Fibroblast of lung (primary cell): ENCODE results near the gene RARRES2. TPM values are rescaled to one million over a fixed set of nuclear protein-coding genes. Genes with fewer than 3 reads are reported as not detected.

ENCODE experiments used
- DNase-seq, 2 donors: peaks; one replicate each; pipeline versions ENCODE4 v3.0.0 to v3.0.0-alpha.2; 2010; ENCODE audit warnings: low read depth in 2 of 2
- H2AFZ ChIP-seq: 2 replicates; pipeline ENCODE4 v1.5.1; 2012; ENCODE audit warnings: low read length, control low read depth, inconsistent platforms
- H3K27ac ChIP-seq: 2 replicates; pipeline ENCODE4 v1.5.1; 2011; ENCODE audit warnings: low read length, control low read depth; ENCODE audit not compliant: insufficient read depth
- H3K27me3 ChIP-seq: 2 replicates; pipeline ENCODE4 v1.5.1; 2011; ENCODE audit warnings: mild to moderate bottlenecking, low read length; ENCODE audit not compliant: control insufficient read depth, insufficient read depth
- H3K36me3 ChIP-seq: 2 replicates; pipeline ENCODE4 v1.5.1; 2011; ENCODE audit warnings: low read length; ENCODE audit not compliant: control insufficient read depth, insufficient read depth
- H3K4me1 ChIP-seq: 2 replicates; pipeline ENCODE4 v1.5.1; 2011; ENCODE audit warnings: low read length; ENCODE audit not compliant: control insufficient read depth, insufficient read depth; ENCODE audit errors: extremely low read depth
- H3K4me2 ChIP-seq: 2 replicates; pipeline ENCODE4 v1.5.1; 2011; ENCODE audit warnings: low read length, control low read depth; ENCODE audit not compliant: insufficient read depth; ENCODE audit errors: extremely low read depth
- H3K4me3 ChIP-seq, 4 experiments: fragments of 200-600 bp in 1 of 4; sonication (generic) in 1 of 4; replicated peaks in 1 of 4; 2 replicates each; pipeline ENCODE4 v1.5.1; 2011 to 2016; ENCODE audit warnings: low read length in 4 of 4, low read depth in 3 of 4, mild to moderate bottlenecking in 3 of 4, control low read depth in 2 of 4, inconsistent platforms in 1 of 4, mixed read lengths in 1 of 4; ENCODE audit not compliant: insufficient read depth in 1 of 4; ENCODE audit errors: control extremely low read depth in 1 of 4
- H3K79me2 ChIP-seq: 2 replicates; pipeline ENCODE4 v1.5.1; 2012; ENCODE audit warnings: mild to moderate bottlenecking, low read length, inconsistent platforms; ENCODE audit not compliant: control insufficient read depth, insufficient read depth
- H3K9ac ChIP-seq: 2 replicates; pipeline ENCODE4 v1.5.1; 2011; ENCODE audit warnings: mild to moderate bottlenecking, low read length, control low read depth; ENCODE audit not compliant: insufficient read depth
- H3K9me3 ChIP-seq: 2 replicates; pipeline ENCODE4 v1.5.1; 2012; ENCODE audit warnings: low read depth, low read length; ENCODE audit not compliant: control insufficient read depth, insufficient read depth
- H4K20me1 ChIP-seq: 2 replicates; pipeline ENCODE4 v1.5.1; 2011; ENCODE audit warnings: low read length; ENCODE audit not compliant: control insufficient read depth, insufficient read depth; ENCODE audit errors: extremely low read depth
- EZH2 ChIP-seq: IDR thresholded peaks from 2 replicates; pipeline ENCODE4 v1.5.1; 2012; ENCODE audit warnings: low read length, control low read depth, mild to moderate bottlenecking; ENCODE audit errors: missing control alignments
- polyA plus RNA-seq, 2 donors: library from polyadenylated mRNA; depleted of rRNA in 1 of 2; stranded (reverse) in 1 of 2; unstranded in 1 of 2; fragments of >200 nt; gene quantifications; 2 replicates each; pipeline ENCODE4 v1.2.1, GENCODE V29; 2011 to 2012; ENCODE audit warnings: missing spikeins in 1 of 2
- total RNA-seq: library from RNA; depleted of rRNA; stranded (reverse); fragments of >200 nt; gene quantifications from 2 replicates; pipeline ENCODE4 v1.2.1, GENCODE V29; 2014
- TF ChIP-seq, protein P1 (sequence below), 2 donors: IDR thresholded peaks in 1 of 2; conservative IDR thresholded peaks in 1 of 2; 1 replicate in 1 of 2; 2 replicates in 1 of 2; pipeline ENCODE4 v1.5.1; 2011 to 2012; ENCODE audit warnings: low read length in 2 of 2, control low read depth in 1 of 2, inconsistent platforms in 1 of 2, low read depth in 1 of 2, mild to moderate bottlenecking in 1 of 2

The RARRES2 gene
- total and polyA plus RNA-seq, 2 donors (not counting 1 experiment from before 2014, with no cell fraction given): 65.6 to 67.0 TPM

DNA sequence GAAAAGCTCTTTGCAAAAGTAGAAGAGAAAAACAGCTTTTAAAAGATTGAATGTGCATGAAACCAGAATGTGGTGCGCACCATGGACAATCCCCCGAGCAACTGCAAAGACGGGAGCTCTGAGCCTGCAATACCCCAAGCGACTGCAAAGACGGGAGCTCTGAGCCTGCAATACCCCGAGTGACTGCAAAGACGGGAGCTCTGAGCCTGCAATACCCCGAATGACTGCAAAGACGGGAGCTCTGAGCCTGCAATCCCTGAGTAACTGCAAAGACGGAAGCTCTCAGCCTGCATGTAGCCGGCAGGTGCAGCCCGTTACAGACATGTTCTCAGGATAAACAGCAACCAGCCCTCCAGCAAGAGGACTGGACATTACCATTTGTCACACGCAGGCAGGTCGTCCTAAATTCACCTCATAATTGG is 43.9 kb upstream of the RARRES2 start:
- H4K20me1 ChIP-seq: no peaks in the 10 kb centered on the region

DNA sequence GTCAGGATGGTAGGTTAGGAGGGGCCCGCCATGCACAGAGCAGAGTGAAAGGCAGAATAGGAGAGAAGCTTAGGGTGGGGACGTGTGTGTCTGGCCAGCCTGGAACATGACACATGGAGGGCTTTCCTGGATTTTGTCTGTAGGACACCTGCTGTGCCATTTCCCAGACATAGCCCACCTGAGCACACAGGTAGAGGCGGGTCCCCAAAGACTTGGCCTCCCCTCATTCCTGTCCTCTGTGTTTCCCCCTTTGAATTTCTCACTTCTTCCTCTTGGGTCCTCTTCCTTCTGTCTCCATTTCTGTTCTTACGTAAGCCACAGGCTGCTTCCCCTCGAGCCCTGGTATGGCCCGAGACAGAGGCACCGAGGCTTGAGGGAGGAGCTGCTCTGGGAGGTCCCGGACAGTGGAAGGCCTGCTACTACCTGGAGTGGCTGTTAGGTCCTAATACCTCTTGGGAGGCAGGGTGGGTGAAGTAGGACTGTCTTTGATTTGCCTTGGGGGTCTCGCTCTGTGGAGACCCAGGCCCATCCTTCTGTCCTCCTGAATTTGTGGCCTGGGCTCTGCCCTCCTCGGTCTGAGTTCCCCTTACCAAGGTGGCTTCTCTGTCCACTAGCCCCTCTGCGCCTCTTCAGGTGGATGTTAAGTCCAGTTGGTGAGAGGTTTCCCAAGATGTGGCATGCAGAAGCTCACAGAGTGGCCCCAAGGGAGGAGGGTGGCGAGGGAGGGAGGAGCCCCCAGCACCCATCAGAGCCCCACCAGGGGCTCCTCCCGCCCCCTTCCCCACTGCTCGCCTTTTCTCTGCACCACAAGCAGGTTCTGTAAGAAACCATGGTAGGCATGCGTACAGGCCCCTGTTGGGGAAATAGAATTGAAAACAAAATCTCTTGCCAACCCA is 43.2 kb upstream of the RARRES2 start:
- H3K4me2 ChIP-seq: no peak overlapping the region
- no peak overlapping the region for H2AFZ ChIP-seq
- no peak overlapping the region for H3K27ac ChIP-seq
- peaks cover 11% of the 10 kb centered on the region for H3K4me1 ChIP-seq
- H3K9me3 ChIP-seq: no peaks in the 10 kb centered on the region
- peaks cover 5% of the 10 kb centered on the region for H3K79me2 ChIP-seq
- TF ChIP-seq EZH2: no peak
- H3K36me3 ChIP-seq: no peaks in the 10 kb centered on the region
- H4K20me1 ChIP-seq: no peaks in the 10 kb centered on the region
- H3K4me3 ChIP-seq: no peak overlapping the region
- no peak overlapping the region for H3K9ac ChIP-seq
- DNase-seq: no peak
- no peaks in the 10 kb centered on the region for H3K27me3 ChIP-seq

More for the DNA sequence above, 43.9 kb upstream of the RARRES2 start:
- no peak overlapping the region for H3K9ac ChIP-seq
- peaks cover 5% of the 10 kb centered on the region for H3K79me2 ChIP-seq
- H3K27me3 ChIP-seq: no peaks in the 10 kb centered on the region
- no peak overlapping the region for H3K4me3 ChIP-seq
- no peak for TF ChIP-seq EZH2
- TF ChIP-seq, protein P1, sequence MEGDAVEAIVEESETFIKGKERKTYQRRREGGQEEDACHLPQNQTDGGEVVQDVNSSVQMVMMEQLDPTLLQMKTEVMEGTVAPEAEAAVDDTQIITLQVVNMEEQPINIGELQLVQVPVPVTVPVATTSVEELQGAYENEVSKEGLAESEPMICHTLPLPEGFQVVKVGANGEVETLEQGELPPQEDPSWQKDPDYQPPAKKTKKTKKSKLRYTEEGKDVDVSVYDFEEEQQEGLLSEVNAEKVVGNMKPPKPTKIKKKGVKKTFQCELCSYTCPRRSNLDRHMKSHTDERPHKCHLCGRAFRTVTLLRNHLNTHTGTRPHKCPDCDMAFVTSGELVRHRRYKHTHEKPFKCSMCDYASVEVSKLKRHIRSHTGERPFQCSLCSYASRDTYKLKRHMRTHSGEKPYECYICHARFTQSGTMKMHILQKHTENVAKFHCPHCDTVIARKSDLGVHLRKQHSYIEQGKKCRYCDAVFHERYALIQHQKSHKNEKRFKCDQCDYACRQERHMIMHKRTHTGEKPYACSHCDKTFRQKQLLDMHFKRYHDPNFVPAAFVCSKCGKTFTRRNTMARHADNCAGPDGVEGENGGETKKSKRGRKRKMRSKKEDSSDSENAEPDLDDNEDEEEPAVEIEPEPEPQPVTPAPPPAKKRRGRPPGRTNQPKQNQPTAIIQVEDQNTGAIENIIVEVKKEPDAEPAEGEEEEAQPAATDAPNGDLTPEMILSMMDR (conservative IDR thresholded peaks at IDR 0.05 in 1 of 2, IDR thresholded peaks at IDR 0.05 in 1 of 2; ENCODE audit: low read depth in 1 of 2, low read length in 2 of 2): no peak
- H3K4me1 ChIP-seq: peaks cover 7% of the 10 kb centered on the region
- H2AFZ ChIP-seq: no peak overlapping the region
- no peak overlapping the region for H3K27ac ChIP-seq
- H3K9me3 ChIP-seq: no peaks in the 10 kb centered on the region
- no peaks in the 10 kb centered on the region for H3K36me3 ChIP-seq
- DNase-seq: no peak
- H3K4me2 ChIP-seq: no peak overlapping the region

DNA sequence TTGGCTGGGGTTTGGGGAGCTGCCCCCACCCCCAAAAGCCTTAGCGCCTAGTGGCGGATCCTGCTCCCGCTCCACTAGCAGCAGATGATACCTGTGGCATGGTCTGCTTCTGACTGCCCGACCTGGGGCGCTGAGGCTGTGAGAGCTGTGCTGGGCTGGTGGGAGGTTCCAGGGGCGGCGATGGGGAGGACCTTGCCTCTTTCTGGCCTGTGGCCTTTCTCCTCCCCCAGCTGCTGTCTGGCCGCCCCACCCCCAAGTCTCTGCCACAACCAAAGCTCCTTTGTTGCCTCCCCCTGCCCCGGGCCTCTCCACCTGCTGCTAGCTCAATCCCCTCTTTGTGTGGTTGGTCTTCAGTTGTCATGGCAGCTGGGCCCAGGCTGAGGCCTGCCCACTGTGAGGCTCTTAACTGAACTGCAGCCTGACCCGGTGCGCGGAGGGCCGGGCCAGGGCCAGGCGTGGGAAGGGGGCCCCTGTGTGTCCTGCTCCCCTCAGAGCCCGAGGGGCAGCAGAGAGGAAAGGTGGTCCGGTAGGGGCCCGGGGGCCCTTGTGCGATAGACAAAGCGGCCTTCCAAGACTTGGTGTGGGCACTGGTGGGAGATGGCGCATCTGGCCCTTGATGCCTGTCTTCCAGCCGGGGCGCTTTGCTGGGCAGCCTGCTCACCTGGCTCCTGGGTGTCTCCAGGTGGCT is 42.4 kb upstream of the RARRES2 start:
- TF ChIP-seq EZH2: no peak
- TF ChIP-seq, protein P1 (conservative IDR thresholded peaks at IDR 0.05 in 1 of 2, IDR thresholded peaks at IDR 0.05 in 1 of 2; ENCODE audit: low read depth in 1 of 2, low read length in 2 of 2): no peak
- Histone ChIP-seq H3K9ac (no peak overlapping the region), H3K4me2 (no peak overlapping the region), H3K36me3 (no peaks in the 10 kb centered on the region), H3K27ac (no peak overlapping the region), H4K20me1 (no peaks in the 10 kb centered on the region), H2AFZ (no peak overlapping the region), H3K9me3 (no peaks in the 10 kb centered on the region), H3K4me3 (no peak overlapping the region), H3K27me3 (no peaks in the 10 kb centered on the region), H3K79me2 (peaks cover 5% of the 10 kb centered on the region), H3K4me1 (peaks cover 11% of the 10 kb centered on the region)
- DNase-seq: no peak
